ENCODE measurements around the gene SDR9C7. TPM values are rescaled to one million over a fixed set of nuclear protein-coding genes. Genes with fewer than 3 reads are reported as not detected.

Gene SDR9C7
- total RNA-seq, 1 donor from 2014 or later: not detected

GRCh38 chr12:56948457-56948777, 14.2 kb upstream of the SDR9C7 start:
- H3K27me3 ChIP-seq (ENCODE audit: insufficient read depth, low read length): no peaks in the 10 kb centered on the region
- H2AFZ ChIP-seq (ENCODE audit: low read depth, low read length): no peak overlapping the region
- no peaks in the 10 kb centered on the region for H3K79me2 ChIP-seq (ENCODE audit: insufficient read depth, low read length)
- no peak overlapping the region for H3K4me2 ChIP-seq (ENCODE audit: low read length)
- H3K9me3 ChIP-seq (ENCODE audit: insufficient read depth, low read depth, low read length): no peaks in the 10 kb centered on the region
- H3K4me3 ChIP-seq (ENCODE audit: insufficient read depth, low read depth, low read length): no peak overlapping the region
- no peaks in the 10 kb centered on the region for H4K20me1 ChIP-seq (ENCODE audit: insufficient read depth, low read length)
- FAIRE-seq (no peak), DNase-seq (ENCODE audit: low read depth) (no peak)
- no peak for TF ChIP-seq EZH2 (IDR thresholded peaks at IDR 0.05; ENCODE audit: insufficient read depth, low read length)
- no peak for TF ChIP-seq CTCF (IDR thresholded peaks at IDR 0.05; ENCODE audit: insufficient read depth, low read depth, low read length)
- no peak overlapping the region for H3K27ac ChIP-seq (ENCODE audit: low read depth, low read length)
- H3K27me3 Mint-ChIP-seq (ENCODE audit: low read depth, unreplicated experiment): peaks cover 15% of the 10 kb centered on the region
- H3K36me3 Mint-ChIP-seq (ENCODE audit: low read depth, unreplicated experiment): peaks cover 8% of the 10 kb centered on the region
- H3K27ac Mint-ChIP-seq (ENCODE audit: unreplicated experiment): no peak overlapping the region
- H3K4me3 Mint-ChIP-seq (ENCODE audit: unreplicated experiment): no peak overlapping the region
- H3K9me3 Mint-ChIP-seq (ENCODE audit: unreplicated experiment): peaks cover 6% of the 10 kb centered on the region
- no peaks in the 10 kb centered on the region for H3K36me3 ChIP-seq (ENCODE audit: insufficient read depth, low read length)
- H3K9ac ChIP-seq (ENCODE audit: low read length): no peak overlapping the region
- no peaks in the 10 kb centered on the region for H3K4me1 Mint-ChIP-seq (ENCODE audit: low read depth, unreplicated experiment)
- no peaks in the 10 kb centered on the region for H3K4me1 ChIP-seq (ENCODE audit: insufficient read depth, low read length)

- FAIRE-seq: no peak
- no peak for TF ChIP-seq CTCF (IDR thresholded peaks at IDR 0.05; ENCODE audit: insufficient read depth, low read depth, low read length)
- no peak for TF ChIP-seq EZH2 (IDR thresholded peaks at IDR 0.05; ENCODE audit: insufficient read depth, low read length)
- Mint-ChIP-seq H3K27me3 (ENCODE audit: low read depth, unreplicated experiment) (peaks cover 10% of the 10 kb centered on the region), H3K9me3 (ENCODE audit: unreplicated experiment) (peaks cover 9% of the 10 kb centered on the region), H3K36me3 (ENCODE audit: low read depth, unreplicated experiment) (peaks cover 6% of the 10 kb centered on the region), H3K4me3 (ENCODE audit: unreplicated experiment) (no peak overlapping the region), H3K27ac (ENCODE audit: unreplicated experiment) (no peak overlapping the region), H3K4me1 (ENCODE audit: low read depth, unreplicated experiment) (no peaks in the 10 kb centered on the region)
- Histone ChIP-seq H3K36me3 (ENCODE audit: insufficient read depth, low read length) (no peaks in the 10 kb centered on the region), H3K79me2 (ENCODE audit: insufficient read depth, low read length) (no peaks in the 10 kb centered on the region), H3K27me3 (ENCODE audit: insufficient read depth, low read length) (no peaks in the 10 kb centered on the region), H2AFZ (ENCODE audit: low read depth, low read length) (no peak overlapping the region), H3K9ac (ENCODE audit: low read length) (no peak overlapping the region), H3K4me3 (ENCODE audit: insufficient read depth, low read depth, low read length) (no peak overlapping the region), H3K4me2 (ENCODE audit: low read length) (no peak overlapping the region), H3K9me3 (ENCODE audit: insufficient read depth, low read depth, low read length) (no peaks in the 10 kb centered on the region), H4K20me1 (ENCODE audit: insufficient read depth, low read length) (no peaks in the 10 kb centered on the region), H3K27ac (ENCODE audit: low read depth, low read length) (no peak overlapping the region), H3K4me1 (ENCODE audit: insufficient read depth, low read length) (no peaks in the 10 kb centered on the region)
- DNase-seq (ENCODE audit: low read depth): no peak
These were observed 13.6 kb upstream of the SDR9C7 start for GRCh38 chr12:56947633-56948456.

- no peak for FAIRE-seq
- H3K27ac Mint-ChIP-seq (ENCODE audit: unreplicated experiment): no peak overlapping the region
- H3K36me3 Mint-ChIP-seq (ENCODE audit: low read depth, unreplicated experiment): no peaks in the 10 kb centered on the region
These were observed 9.7 kb upstream of the SDR9C7 start for GRCh38 chr12:56943878-56944277.

More at GRCh38 chr12:56943878-56944277, 9.7 kb upstream of the SDR9C7 start:
- peaks cover 8% of the 10 kb centered on the region for H3K4me1 ChIP-seq (ENCODE audit: insufficient read depth, low read length)
- H3K9ac ChIP-seq (ENCODE audit: low read length): no peak overlapping the region
- H3K27ac ChIP-seq (ENCODE audit: low read depth, low read length): no peak overlapping the region
- H4K20me1 ChIP-seq (ENCODE audit: insufficient read depth, low read length): no peaks in the 10 kb centered on the region
- no peak for TF ChIP-seq CTCF (IDR thresholded peaks at IDR 0.05; ENCODE audit: insufficient read depth, low read depth, low read length)
- TF ChIP-seq EZH2 (IDR thresholded peaks at IDR 0.05; ENCODE audit: insufficient read depth, low read length): no peak
- no peaks in the 10 kb centered on the region for H3K27me3 ChIP-seq (ENCODE audit: insufficient read depth, low read length)
- no peaks in the 10 kb centered on the region for H3K9me3 ChIP-seq (ENCODE audit: insufficient read depth, low read depth, low read length)
- no peak for DNase-seq (ENCODE audit: low read depth)
- peak overlapping the region; percentile 40 for H3K4me3 Mint-ChIP-seq (ENCODE audit: unreplicated experiment)
- H3K9me3 Mint-ChIP-seq (ENCODE audit: unreplicated experiment): peaks cover 11% of the 10 kb centered on the region
- H3K27me3 Mint-ChIP-seq (ENCODE audit: low read depth, unreplicated experiment): no peaks in the 10 kb centered on the region
- H3K79me2 ChIP-seq (ENCODE audit: insufficient read depth, low read length): no peaks in the 10 kb centered on the region
- H2AFZ ChIP-seq (ENCODE audit: low read depth, low read length): no peak overlapping the region
- H3K4me1 Mint-ChIP-seq (ENCODE audit: low read depth, unreplicated experiment): peaks cover 15% of the 10 kb centered on the region
- H3K36me3 ChIP-seq (ENCODE audit: insufficient read depth, low read length): no peaks in the 10 kb centered on the region
- H3K4me3 ChIP-seq (ENCODE audit: insufficient read depth, low read depth, low read length): no peak overlapping the region
- H3K4me2 ChIP-seq (ENCODE audit: low read length): no peak overlapping the region

All from astrocyte (in vitro differentiated cells and primary cell).